AML-193 (cell line): ENCODE data around the gene ZNF865.

Source experiments
- DNase-seq, 2 experiments: peaks; one replicate each; lab custom pipeline; 2025; lab: John Stamatoyannopoulos, UW

The ZNF865 gene

GRCh38 chr19:55605207-55605636 is 225 bp upstream of the ZNF865 start:
- peak; percentile 81 to 91 for DNase-seq

DNA sequence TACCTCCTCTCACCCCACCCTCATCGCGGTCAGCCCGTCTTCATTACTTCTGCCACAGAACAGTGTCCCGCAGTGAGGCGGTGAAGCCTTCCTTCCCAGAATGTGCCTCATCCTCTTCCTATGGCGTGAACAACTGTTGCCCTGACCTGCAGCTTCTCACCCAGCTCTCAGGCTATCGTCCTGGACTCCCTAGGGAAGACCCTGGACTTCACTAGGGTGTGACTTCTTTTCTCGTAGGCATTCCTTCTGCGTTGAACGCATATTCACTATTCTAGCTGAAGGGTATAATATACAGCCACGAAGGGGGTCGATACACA is 982 bp downstream of the ZNF865 start:
- DNase-seq = no peak

GRCh38 chr19:55606817-55607216 is 1.4 kb downstream of the ZNF865 start:
- no peak for DNase-seq

GRCh38 chr19:55609326-55609725 is 3.9 kb downstream of the ZNF865 start:
- no peak for DNase-seq

DNA sequence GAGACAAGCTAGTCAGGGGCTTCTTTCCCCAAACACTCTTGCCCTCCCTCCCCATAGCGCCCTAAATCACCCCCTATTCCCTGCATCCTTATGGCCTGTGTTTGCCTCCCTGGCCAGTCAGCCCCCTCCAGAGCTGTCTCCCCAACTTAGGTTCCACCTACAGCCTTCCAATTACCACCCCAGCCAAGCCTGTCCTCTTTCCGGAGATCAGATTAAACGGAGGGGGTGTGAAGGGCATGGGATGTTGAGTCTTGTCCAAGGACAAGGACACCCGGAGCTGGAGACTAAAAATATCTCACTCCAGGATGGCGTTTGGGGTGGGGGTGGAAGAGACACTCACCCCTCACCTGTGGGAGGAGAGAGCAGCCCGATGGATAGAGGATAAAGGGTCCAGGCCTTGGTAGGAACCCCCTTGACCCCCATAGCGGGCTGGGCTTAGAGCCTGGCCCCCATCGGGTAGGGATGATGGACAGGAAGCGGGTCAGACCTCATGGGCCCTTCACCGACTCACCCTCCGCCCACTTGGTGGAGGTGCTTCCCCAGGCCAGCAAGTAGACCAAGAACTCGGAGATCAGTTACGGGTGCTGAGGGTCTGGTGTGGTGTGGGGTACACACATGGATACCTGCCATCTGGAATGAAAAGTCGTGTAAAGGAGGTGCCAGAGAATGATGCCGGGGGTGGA is 6.0 kb downstream of the ZNF865 start:
- no peak for DNase-seq

- no peak for DNase-seq
Measured at GRCh38 chr19:55611983-55612645, 6.7 kb downstream of the ZNF865 start.

DNA sequence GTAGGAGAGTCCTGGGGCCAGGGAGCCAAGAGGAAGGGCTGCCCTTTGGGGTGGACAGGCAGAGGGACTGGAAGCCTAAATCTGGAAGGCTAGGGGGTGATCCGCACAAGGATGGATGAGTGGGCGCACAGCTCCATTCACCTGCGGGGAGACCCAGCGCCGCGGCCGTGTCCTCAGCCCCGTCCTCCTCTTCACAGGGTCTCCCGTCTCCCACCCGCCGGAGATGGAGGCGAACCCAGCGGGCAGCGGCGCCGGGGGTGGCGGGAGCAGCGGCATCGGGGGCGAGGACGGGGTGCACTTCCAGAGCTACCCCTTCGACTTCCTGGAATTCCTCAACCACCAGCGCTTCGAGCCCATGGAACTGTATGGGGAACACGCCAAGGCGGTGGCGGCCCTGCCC is 7.9 kb downstream of the ZNF865 start:
- no peak for DNase-seq

- DNase-seq = no peak
Measured at GRCh38 chr19:55613930-55614710, 8.7 kb downstream of the ZNF865 start.

- no peak for DNase-seq
Measured at GRCh38 chr19:55614711-55615542, 9.5 kb downstream of the ZNF865 start.

GRCh38 chr19:55615543-55616394 is 10.3 kb downstream of the ZNF865 start:
- no peak for DNase-seq

DNA sequence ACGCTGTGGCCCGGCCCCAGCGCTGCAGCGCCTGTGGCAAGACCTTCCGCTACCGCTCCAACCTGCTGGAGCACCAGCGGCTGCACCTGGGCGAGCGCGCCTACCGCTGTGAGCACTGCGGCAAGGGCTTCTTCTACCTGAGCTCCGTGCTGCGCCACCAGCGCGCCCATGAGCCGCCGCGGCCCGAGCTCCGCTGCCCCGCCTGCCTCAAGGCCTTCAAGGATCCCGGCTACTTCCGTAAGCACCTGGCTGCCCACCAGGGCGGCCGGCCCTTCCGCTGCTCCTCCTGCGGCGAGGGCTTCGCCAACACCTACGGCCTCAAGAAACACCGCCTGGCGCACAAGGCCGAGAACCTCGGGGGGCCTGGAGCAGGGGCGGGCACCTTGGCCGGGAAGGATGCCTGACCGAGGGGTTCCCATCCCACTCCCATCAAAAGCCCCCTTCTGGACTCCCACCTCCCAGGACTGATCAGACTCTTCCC is 11.0 kb downstream of the ZNF865 start:
- DNase-seq = no peak

DNA sequence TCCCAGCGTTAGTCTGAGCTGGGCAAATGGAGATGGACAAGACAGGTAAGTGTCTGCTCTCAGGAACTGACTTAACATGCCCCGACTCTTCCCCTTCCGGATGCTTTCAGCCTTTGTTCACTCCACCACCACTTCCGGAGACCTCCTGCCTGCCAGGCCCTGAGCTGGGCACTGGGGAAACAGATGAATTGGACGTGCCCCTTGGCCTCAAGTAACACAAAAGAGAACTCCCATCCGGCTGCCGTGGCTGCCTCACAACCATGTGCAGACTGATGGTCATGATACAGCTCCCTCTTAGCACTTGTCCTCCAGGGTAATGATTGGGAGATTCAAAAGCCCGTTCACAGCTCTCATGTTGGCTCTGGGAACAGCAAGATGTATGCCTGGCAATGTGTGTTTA is 12.0 kb downstream of the ZNF865 start:
- DNase-seq = no peak

DNA sequence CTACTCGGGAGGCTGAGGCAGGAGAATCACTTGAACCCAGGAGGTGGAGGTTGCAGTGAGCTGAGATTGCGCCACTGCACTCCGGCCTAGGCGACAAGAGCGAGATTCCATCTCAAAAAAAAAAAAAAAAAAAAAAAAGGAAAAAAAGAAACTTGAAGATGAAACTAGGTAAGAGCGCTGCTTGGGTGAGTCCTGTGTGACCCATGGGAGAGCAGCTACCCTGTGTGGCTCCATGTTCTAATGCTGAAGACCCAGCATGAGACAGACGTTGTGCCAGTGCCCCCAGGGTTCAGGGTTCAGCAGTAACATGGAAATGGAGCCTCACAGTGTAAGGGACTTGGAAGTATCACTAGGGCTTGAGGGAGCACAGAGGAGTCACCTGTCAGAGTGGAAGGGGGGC is 13.0 kb downstream of the ZNF865 start:
- DNase-seq = no peak

- DNase-seq = no peak
Measured at GRCh38 chr19:55619286-55619685, 13.8 kb downstream of the ZNF865 start.

GRCh38 chr19:55620410-55621204 is 15.2 kb downstream of the ZNF865 start:
- peak; percentile 87 to 89 for DNase-seq

DNA sequence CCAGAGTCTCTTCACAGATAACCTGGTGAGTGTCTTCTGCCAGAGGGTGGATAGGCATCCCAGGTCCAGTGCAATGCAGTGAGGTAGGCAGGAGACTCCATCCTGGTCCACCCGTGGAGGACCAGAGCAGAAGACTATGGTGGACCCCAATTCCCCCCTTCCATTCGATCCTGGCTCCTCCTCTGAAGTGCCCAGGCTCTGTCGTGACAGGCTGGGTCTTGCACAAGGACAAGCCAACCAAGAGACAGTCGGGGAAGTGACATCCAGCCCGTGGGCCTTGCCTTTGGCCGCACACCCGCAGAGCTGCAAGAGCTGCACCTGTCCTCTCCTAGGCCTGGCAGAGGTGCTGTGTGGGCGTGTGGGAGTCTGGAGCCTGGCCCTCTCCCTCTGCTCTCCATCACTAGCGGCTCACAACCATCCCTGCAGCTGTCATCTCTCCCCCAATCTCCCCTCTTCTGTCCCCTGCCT is 15.8 kb downstream of the ZNF865 start:
- DNase-seq = no peak

- no peak for DNase-seq
Measured at GRCh38 chr19:55621673-55622231, 16.3 kb downstream of the ZNF865 start.

DNA sequence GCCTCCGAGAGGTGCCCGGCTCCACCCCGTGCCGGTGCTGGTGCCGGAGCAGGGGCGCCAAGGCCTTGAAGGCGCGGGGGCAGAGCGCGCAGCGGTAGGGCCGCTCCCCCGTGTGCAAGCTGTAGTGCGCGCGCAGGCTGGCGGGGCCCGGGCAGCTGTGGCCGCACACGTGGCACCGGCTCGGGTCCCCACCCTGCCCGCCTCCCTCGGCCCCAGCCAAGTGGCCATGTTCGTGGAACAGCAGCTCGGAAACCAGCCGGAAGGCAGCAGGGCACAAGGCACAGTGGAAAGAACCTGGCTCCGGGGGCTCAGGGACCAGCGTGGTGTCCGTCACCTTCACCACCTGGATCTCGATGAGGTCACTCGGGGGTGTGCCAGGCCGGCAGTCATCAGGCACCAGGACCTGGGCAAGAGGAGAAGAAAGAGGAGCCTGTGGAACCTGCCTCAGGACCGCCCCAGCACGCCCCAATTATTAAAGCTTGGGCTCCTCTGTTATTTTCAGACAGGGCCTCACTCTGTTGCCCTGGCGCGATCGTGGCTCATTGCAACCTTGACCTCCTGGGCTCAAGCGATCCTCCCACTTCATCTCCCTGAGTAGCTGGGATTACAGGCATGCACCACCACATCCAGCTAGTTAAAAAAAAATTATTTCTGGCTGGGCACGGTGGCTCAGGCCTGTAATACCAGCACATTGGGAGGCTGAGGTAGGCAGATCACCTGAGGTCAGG is 17.0 kb downstream of the ZNF865 start:
- DNase-seq = no peak

DNA sequence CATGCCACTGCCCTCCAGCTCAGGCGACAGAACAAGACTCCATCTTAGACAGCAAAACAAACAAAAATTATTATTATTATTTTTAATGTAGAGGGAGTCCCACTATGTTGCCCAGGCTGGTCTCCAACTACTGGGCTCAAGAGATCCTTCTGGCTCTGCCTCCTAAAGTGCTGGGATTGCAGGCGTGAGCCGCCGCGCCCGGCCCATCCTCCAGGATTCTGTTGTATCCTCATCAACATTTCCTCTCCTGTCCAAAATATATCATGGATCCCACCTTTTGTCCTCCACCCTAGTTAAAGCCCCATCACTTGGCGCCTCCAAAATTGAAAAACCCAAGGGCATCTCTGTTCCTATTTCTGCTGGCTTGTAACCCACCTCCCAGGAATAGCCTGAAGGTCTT is 17.7 kb downstream of the ZNF865 start:
- no peak for DNase-seq
